GM13977 (cell line): ENCODE measurements around the gene CORO2B.

ENCODE experiments used
- DNase-seq: peaks from one replicate; pipeline ENCODE4 v3.0.0; 2012; ENCODE audit warnings: low spot score
- in situ Hi-C: fragments of 300-500 bp; cut with MboI; formaldehyde crosslinking; loops from one replicate; pipeline ENCODE4 v1.12.0; 2022; ENCODE audit warnings: low sequenced_read_pairs, low pct_unique_long_range_greater_than_20kb, mixed read lengths, inconsistent platforms; ENCODE audit not compliant: unreplicated experiment
- TF ChIP-seq, protein P1 (sequence below): IDR thresholded peaks from 2 replicates; pipeline ENCODE4 v1.5.1; 2012; ENCODE audit warnings: mild to moderate bottlenecking, control low read depth; ENCODE audit not compliant: insufficient read depth; ENCODE audit errors: extremely low read depth, missing control alignments

Gene CORO2B

DNA sequence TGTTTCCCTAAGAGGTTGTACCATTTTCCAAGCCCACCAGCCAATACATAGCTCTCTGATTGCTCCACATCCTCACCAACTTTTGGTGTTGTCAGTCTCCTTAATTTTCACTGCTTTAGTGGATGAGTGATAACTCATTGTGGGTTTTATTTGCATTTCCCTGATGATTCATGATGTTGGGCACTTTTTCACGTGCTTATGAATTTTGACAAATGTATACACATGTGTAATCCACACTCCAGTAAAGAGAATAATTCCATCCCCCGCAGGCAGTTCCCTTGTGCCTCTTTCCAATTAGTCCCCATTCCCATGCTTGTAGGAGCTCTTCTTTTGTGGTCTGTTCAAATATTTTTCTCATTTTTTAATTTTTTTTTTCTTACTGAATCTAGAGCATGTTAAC lies 189.5 kb downstream of the CORO2B start:
- DNase-seq: no peak
- in situ Hi-C loops: no loop called here
- TF ChIP-seq, protein P1, sequence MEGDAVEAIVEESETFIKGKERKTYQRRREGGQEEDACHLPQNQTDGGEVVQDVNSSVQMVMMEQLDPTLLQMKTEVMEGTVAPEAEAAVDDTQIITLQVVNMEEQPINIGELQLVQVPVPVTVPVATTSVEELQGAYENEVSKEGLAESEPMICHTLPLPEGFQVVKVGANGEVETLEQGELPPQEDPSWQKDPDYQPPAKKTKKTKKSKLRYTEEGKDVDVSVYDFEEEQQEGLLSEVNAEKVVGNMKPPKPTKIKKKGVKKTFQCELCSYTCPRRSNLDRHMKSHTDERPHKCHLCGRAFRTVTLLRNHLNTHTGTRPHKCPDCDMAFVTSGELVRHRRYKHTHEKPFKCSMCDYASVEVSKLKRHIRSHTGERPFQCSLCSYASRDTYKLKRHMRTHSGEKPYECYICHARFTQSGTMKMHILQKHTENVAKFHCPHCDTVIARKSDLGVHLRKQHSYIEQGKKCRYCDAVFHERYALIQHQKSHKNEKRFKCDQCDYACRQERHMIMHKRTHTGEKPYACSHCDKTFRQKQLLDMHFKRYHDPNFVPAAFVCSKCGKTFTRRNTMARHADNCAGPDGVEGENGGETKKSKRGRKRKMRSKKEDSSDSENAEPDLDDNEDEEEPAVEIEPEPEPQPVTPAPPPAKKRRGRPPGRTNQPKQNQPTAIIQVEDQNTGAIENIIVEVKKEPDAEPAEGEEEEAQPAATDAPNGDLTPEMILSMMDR: no peak

DNA sequence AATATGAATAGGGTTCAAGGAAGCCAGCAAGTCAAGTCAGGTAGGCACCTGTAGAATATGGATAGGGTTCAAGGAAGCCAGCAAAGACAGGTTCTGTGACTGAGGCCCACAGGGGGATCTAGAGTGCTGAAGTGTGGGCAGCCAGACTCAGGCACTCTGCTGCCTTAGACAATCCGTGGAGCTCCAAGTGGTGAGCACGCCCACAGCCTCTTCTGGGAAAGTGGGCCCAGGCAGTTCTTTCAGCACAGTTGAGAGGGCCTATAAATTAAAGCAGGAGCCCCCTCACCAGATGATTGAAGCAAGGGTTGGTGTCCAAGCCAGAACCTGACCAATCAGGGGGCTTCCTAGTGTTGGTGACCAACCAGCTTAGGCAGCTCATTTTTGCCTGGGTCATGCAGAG lies 190.9 kb downstream of the CORO2B start:
- no peak for DNase-seq
- TF ChIP-seq, protein P1: no peak
- in situ Hi-C loops: no loop called here

DNA sequence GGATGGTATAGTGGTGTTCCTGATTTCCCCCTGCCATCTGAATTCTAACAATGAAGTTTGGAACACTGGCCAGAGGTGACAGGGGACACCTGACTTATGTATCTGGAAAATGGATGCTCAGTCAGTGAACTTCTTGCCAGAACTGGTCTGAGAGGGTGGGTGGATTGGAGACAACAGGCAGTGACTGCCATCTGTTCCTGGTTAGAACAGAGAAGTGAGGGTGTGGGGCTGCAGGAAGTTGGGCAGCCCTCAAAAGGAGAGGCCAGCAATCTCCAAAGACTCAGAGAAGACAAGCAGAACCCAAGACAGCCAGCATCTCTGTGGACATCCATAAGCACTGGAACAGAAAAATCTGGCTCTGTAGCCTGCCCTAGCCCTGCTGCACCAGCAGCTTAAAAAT lies 191.4 kb downstream of the CORO2B start:
- in situ Hi-C loops: no loop called here
- TF ChIP-seq, protein P1: no peak
- DNase-seq: no peak

DNA sequence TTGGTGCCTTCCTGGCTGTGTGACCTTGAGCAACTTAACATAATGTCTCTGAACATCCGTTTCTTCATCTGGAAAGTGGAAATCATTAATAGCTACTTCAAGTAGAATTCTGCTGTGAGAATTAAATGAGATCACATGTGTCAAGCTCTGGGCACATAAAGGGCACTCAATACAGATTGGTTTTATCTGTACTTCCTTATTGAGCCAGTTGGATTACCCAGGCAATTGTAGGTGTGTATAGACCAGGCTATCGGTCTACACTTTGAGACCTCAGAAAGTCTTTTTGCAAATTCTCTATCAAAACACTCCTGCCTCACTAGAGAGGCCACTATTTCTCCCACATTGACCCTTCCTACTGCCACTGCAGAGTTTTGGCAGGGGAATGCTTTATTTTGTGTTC lies 194.2 kb downstream of the CORO2B start:
- in situ Hi-C loops: no loop called here
- DNase-seq: no peak
- TF ChIP-seq, protein P1: no peak

DNA sequence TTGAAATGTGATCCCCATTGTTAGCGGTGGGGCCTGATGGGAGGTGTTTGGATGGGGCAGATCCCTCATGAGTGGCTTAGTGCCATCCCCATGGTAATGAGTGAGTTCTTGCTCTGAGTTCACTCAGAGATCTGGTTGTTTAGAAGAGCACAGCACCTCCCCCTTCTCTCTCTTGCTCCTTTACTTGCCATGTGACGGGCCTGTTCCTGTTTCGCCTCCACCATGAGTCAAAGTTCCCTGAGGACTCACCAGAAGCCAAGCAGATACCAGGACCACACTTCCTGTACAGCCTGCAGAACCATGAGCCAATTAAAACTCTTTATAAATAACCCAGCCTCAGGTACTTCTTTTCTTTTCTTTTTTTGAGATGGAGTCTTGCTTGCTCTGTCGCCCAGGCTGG lies 195.3 kb downstream of the CORO2B start:
- in situ Hi-C loops: no loop called here
- no peak for DNase-seq
- TF ChIP-seq, protein P1: no peak

DNA sequence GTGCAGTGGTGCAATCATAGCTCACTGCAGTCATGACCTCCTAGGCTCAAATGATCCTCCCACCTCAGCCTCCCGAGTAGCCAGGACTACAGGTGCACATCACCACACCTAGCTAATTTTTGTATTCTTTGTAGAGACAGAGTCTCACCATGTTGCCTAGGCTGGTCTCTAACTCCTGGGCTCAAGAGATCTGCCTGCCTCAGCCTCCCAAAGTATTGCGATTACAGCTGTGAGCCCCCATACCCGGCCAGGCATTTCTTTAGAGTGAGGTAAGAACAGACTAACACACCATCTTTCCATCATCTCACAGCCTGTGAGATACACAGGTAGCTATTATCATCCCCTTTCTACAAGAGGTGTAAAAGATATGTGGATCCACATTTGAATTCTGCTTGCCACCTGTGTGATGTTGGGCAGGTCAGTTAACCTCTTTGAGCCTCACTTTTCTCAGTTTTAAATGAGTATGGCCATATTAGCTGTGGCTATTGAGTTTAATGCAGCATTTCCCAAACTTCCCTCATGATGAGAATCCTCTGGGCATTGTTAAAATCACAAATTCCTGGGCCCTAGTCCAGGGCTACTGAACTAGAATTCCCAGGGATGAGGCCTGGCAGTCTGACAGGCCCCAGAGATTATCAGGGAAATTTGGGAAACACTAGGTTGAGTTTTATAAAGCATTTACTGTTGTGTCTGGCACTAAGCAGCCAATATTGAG lies 195.9 kb downstream of the CORO2B start:
- in situ Hi-C loops: no loop called here
- TF ChIP-seq, protein P1: no peak
- DNase-seq: no peak
